ENCODE results near the gene COL4A1. TPM values are rescaled to one million over a fixed set of nuclear protein-coding genes. Genes with fewer than 3 reads are reported as not detected.

The COL4A1 gene
- polyA plus RNA-seq: 10 to 100 TPM in 2 of 4 donors, 1 to 10 TPM in 2; 3.1 to 85.7 (median 32.2) TPM
- long read RNA-seq, donor 1: 0 reads
- long read RNA-seq, donor 2: 0 reads
- long read RNA-seq, donor 3, full-length matches to known transcripts: 2 of 107 reads
- long read RNA-seq, donor 3, partial matches to known transcripts: 105 of 107 reads
- long read RNA-seq, donor 3, other reads (novel, unspliced or antisense): 0 of 107 reads
- long read RNA-seq, donor 4: 0 reads
- long read RNA-seq, donor 5, partial matches to known transcripts: 0 of 1 reads
- long read RNA-seq, donor 5, other reads (novel, unspliced or antisense): 0 of 1 reads
- long read RNA-seq, donor 6, partial matches to known transcripts: 6 of 6 reads
- long read RNA-seq, donor 6, other reads (novel, unspliced or antisense): 0 of 6 reads
- long read RNA-seq, donor 7: 0 reads
- long read RNA-seq, donor 8, full-length matches to known transcripts: 1 of 22 reads
- long read RNA-seq, donor 8, partial matches to known transcripts: 21 of 22 reads
- long read RNA-seq, donor 8, other reads (novel, unspliced or antisense): 0 of 22 reads
- long read RNA-seq, donor 9: 0 reads
- long read RNA-seq, donor 10, full-length matches to known transcripts: 4 of 26 reads
- long read RNA-seq, donor 10, partial matches to known transcripts: 22 of 26 reads
- long read RNA-seq, donor 10, other reads (novel, unspliced or antisense): 0 of 26 reads

- WGBS, 3 donors: 2 to 6% (median 6%) methylated on average over 34 to 96 of the region's 96 CpGs
- peaks cover 5 to 11% (median 8%) of the 10 kb centered on the region in 3 donors for H3K27me3 ChIP-seq (ENCODE audit: control insufficient read depth in 3 of 3, insufficient read depth in 3 of 3, low read length in 3 of 3)
- H3K36me3 ChIP-seq (ENCODE audit: control insufficient read depth in 3 of 3, insufficient read depth in 2 of 3, low read depth in 1 of 3, low read length in 3 of 3): peaks cover 0 to 28% (median 0%) of the 10 kb centered on the region in 3 donors
- H3K4me1 ChIP-seq (ENCODE audit: control insufficient read depth in 3 of 3, insufficient read depth in 2 of 3, low read depth in 1 of 3, low read length in 2 of 3): peaks cover 0 to 29% (median 4%) of the 10 kb centered on the region in 3 donors
- H3K9me3 ChIP-seq (ENCODE audit: control insufficient read depth in 2 of 2, insufficient read depth in 1 of 2, low read depth in 1 of 2, low read length in 1 of 2): no peaks in the 10 kb centered on the region
- DNase-seq: peak in 1 of 2 donors; percentile 81
- no peak for FAIRE-seq
- H3K27ac ChIP-seq (ENCODE audit: low read depth in 1 of 3, low read length in 2 of 3): peak within 1 kb of the TSS; percentile 30 to 94 (median 72)
- peak within 1 kb of the TSS; percentile 42 to 79 (median 69) for H3K4me3 ChIP-seq (ENCODE audit: low read depth in 1 of 3, low read length in 3 of 3)
Observed at GRCh38 chr13:110306960-110307766, at the start of gene COL4A1, which contains the start of gene COL4A2. COL4A1 (minus strand) TSS chr13:110307157; CDS start chr13:110307027, 130 bp downstream. COL4A2 (plus strand) TSS chr13:110307284; CDS start chr13:110307904, 620 bp downstream.

- 51 to 77% (median 60%) methylated on average over 12 of the region's 12 CpGs for WGBS, 3 donors
- H3K27ac ChIP-seq (ENCODE audit: low read depth in 1 of 3, low read length in 2 of 3): no peak overlapping the region
- H3K27me3 ChIP-seq (ENCODE audit: control insufficient read depth in 3 of 3, insufficient read depth in 3 of 3, low read length in 3 of 3): no peaks in the 10 kb centered on the region
- peaks cover 0 to 11% (median 4%) of the 10 kb centered on the region in 3 donors for H3K4me1 ChIP-seq (ENCODE audit: control insufficient read depth in 3 of 3, insufficient read depth in 2 of 3, low read depth in 1 of 3, low read length in 2 of 3)
- peaks cover 0 to 17% (median 0%) of the 10 kb centered on the region in 3 donors for H3K36me3 ChIP-seq (ENCODE audit: control insufficient read depth in 3 of 3, insufficient read depth in 2 of 3, low read depth in 1 of 3, low read length in 3 of 3)
- FAIRE-seq (no peak), DNase-seq (no peak)
- H3K4me3 ChIP-seq (ENCODE audit: low read depth in 1 of 3, low read length in 3 of 3): no peak overlapping the region
- H3K9me3 ChIP-seq (ENCODE audit: control insufficient read depth in 2 of 2, insufficient read depth in 1 of 2, low read depth in 1 of 2, low read length in 1 of 2): no peaks in the 10 kb centered on the region
Observed at GRCh38 chr13:110356362-110356761, 49.4 kb upstream of the COL4A1 start.

- no peak for FAIRE-seq
- no peak overlapping the region for H3K4me3 ChIP-seq (ENCODE audit: low read depth in 1 of 3, low read length in 3 of 3)
- H3K36me3 ChIP-seq (ENCODE audit: control insufficient read depth in 3 of 3, insufficient read depth in 2 of 3, low read depth in 1 of 3, low read length in 3 of 3): peaks cover 0 to 15% (median 0%) of the 10 kb centered on the region in 3 donors
- no peaks in the 10 kb centered on the region for H3K27me3 ChIP-seq (ENCODE audit: control insufficient read depth in 3 of 3, insufficient read depth in 3 of 3, low read length in 3 of 3)
- 44 to 75% (median 63%) methylated on average over 5 of the region's 5 CpGs for WGBS, 3 donors
- H3K4me1 ChIP-seq (ENCODE audit: control insufficient read depth in 3 of 3, insufficient read depth in 2 of 3, low read depth in 1 of 3, low read length in 2 of 3): peaks cover 0 to 11% (median 4%) of the 10 kb centered on the region in 3 donors
- DNase-seq: no peak
- H3K9me3 ChIP-seq (ENCODE audit: control insufficient read depth in 2 of 2, insufficient read depth in 1 of 2, low read depth in 1 of 2, low read length in 1 of 2): no peaks in the 10 kb centered on the region
- peak overlapping the region in 2 of 3 donors; percentile 55 to 57 for H3K27ac ChIP-seq (ENCODE audit: low read depth in 1 of 3, low read length in 2 of 3)
Observed at GRCh38 chr13:110354715-110355473, 47.9 kb upstream of the COL4A1 start.

DNA sequence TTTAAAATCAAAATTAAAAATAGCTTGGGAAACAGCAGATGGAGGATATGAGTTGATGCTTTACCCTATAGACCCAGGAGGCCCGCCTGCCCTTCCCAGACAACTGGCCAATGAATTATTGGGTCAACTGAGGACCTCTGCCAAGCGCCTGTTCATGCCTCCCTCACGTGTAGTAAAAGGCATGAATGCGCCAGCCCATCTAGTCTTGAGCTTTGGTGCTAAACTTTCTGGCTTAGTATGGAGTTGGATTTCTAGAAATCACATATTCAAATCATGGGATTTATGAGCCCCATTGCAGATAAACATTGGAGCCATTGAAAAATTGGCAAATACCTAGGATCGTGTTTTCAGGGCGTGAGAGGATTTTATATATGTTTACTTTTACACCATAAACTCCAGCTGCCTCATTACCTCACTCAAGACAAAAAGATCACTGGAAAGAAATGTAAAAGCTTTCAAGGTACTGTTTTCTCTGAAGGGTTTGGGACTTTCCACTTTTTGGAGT, 47.2 kb upstream of the COL4A1 start:
- FAIRE-seq (no peak), DNase-seq (peak in 1 of 2 donors; percentile 53)
- Histone ChIP-seq H3K27me3 (ENCODE audit: control insufficient read depth in 3 of 3, insufficient read depth in 3 of 3, low read length in 3 of 3) (no peaks in the 10 kb centered on the region), H3K4me1 (ENCODE audit: control insufficient read depth in 3 of 3, insufficient read depth in 2 of 3, low read depth in 1 of 3, low read length in 2 of 3) (peaks cover 0 to 11% (median 4%) of the 10 kb centered on the region in 3 donors), H3K9me3 (ENCODE audit: control insufficient read depth in 2 of 2, insufficient read depth in 1 of 2, low read depth in 1 of 2, low read length in 1 of 2) (no peaks in the 10 kb centered on the region), H3K36me3 (ENCODE audit: control insufficient read depth in 3 of 3, insufficient read depth in 2 of 3, low read depth in 1 of 3, low read length in 3 of 3) (peaks cover 0 to 15% (median 0%) of the 10 kb centered on the region in 3 donors), H3K27ac (ENCODE audit: low read depth in 1 of 3, low read length in 2 of 3) (peak overlapping the region in 1 of 3 donors; percentile 0), H3K4me3 (ENCODE audit: low read depth in 1 of 3, low read length in 3 of 3) (no peak overlapping the region)
- 18 to 52% (median 27%) methylated on average over 6 of the region's 6 CpGs for WGBS, 3 donors

DNA sequence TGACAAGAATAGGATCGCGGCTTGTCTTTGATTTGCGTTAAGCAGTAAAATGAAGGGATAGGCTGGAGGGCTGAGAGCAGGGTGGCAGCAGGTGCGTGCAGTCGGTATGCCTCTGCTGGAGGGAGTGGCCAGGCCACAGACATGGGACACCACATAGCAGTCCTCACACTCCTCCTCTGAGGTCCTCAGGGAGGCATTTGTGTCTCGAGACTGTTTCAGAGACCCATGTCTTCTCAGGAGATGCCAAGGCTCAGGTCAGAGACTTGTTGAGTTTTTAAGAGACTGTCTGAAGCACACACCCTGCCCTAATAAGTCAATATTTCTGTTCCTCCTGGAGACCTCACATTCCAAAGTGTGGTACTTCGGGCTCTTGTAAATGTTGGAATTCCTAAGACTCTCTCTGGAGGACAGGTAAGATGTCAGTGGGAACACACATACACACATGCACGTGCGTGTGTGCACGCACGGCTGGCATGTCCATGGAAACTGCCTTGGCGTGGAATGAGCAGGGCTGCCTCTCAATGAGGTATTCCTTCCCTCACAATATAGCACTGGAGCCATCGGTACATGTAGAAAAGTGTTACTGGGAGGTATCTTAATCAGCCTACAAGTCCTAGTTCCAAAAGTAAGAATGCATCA, 46.5 kb upstream of the COL4A1 start:
- WGBS, 3 donors: 85 to 91% (median 88%) methylated on average over 13 of the region's 13 CpGs
- Histone ChIP-seq H3K9me3 (ENCODE audit: control insufficient read depth in 2 of 2, insufficient read depth in 1 of 2, low read depth in 1 of 2, low read length in 1 of 2) (no peaks in the 10 kb centered on the region), H3K4me3 (ENCODE audit: low read depth in 1 of 3, low read length in 3 of 3) (no peak overlapping the region), H3K36me3 (ENCODE audit: control insufficient read depth in 3 of 3, insufficient read depth in 2 of 3, low read depth in 1 of 3, low read length in 3 of 3) (peaks cover 0 to 14% (median 0%) of the 10 kb centered on the region in 3 donors), H3K27ac (ENCODE audit: low read depth in 1 of 3, low read length in 2 of 3) (peak overlapping the region in 1 of 3 donors; percentile 0), H3K27me3 (ENCODE audit: control insufficient read depth in 3 of 3, insufficient read depth in 3 of 3, low read length in 3 of 3) (no peaks in the 10 kb centered on the region), H3K4me1 (ENCODE audit: control insufficient read depth in 3 of 3, insufficient read depth in 2 of 3, low read depth in 1 of 3, low read length in 2 of 3) (peaks cover 0 to 11% (median 4%) of the 10 kb centered on the region in 3 donors)
- DNase-seq (no peak), FAIRE-seq (no peak)

- no peak overlapping the region for H3K4me3 ChIP-seq (ENCODE audit: low read depth in 1 of 3, low read length in 3 of 3)
- H3K27ac ChIP-seq (ENCODE audit: low read depth in 1 of 3, low read length in 2 of 3): no peak overlapping the region
- H3K27me3 ChIP-seq (ENCODE audit: control insufficient read depth in 3 of 3, insufficient read depth in 3 of 3, low read length in 3 of 3): no peaks in the 10 kb centered on the region
- no peak for FAIRE-seq
- peaks cover 0 to 9% (median 0%) of the 10 kb centered on the region in 3 donors for H3K36me3 ChIP-seq (ENCODE audit: control insufficient read depth in 3 of 3, insufficient read depth in 2 of 3, low read depth in 1 of 3, low read length in 3 of 3)
- H3K4me1 ChIP-seq (ENCODE audit: control insufficient read depth in 3 of 3, insufficient read depth in 2 of 3, low read depth in 1 of 3, low read length in 2 of 3): peaks cover 0 to 11% (median 4%) of the 10 kb centered on the region in 3 donors
- 76 to 80% (median 79%) methylated on average over 8 of the region's 8 CpGs for WGBS, 3 donors
- DNase-seq: no peak
- no peaks in the 10 kb centered on the region for H3K9me3 ChIP-seq (ENCODE audit: control insufficient read depth in 2 of 2, insufficient read depth in 1 of 2, low read depth in 1 of 2, low read length in 1 of 2)
Observed at GRCh38 chr13:110352735-110353134, 45.8 kb upstream of the COL4A1 start.

Measured in small intestine (tissue), 16 donors.